Adipocyte (in vitro differentiated cells): ENCODE measurements around the gene SLAMF9.

Experiments used
- DNase-seq: peaks from one replicate; pipeline ENCODE4 v3.0.0-alpha.2; 2015; ENCODE audit warnings: low read depth
- H3K27me3 ChIP-seq: replicated peaks from 2 replicates; pipeline ENCODE4 v1.7.0; 2013; ENCODE audit warnings: mild to moderate bottlenecking, low read length, moderate library complexity; ENCODE audit not compliant: control insufficient read depth, insufficient read depth
- H3K36me3 ChIP-seq: 2 replicates; pipeline ENCODE4 v1.7.0; 2013; ENCODE audit warnings: low read length, mild to moderate bottlenecking, moderate library complexity; ENCODE audit not compliant: control insufficient read depth, insufficient read depth, severe bottlenecking
- H3K4me1 ChIP-seq: 2 replicates; pipeline ENCODE4 v1.7.0; 2013; ENCODE audit warnings: mild to moderate bottlenecking, low read length, moderate library complexity; ENCODE audit not compliant: control insufficient read depth, insufficient read depth
- H3K4me3 ChIP-seq: 2 replicates; pipeline ENCODE4 v1.7.0; 2013; ENCODE audit warnings: mild to moderate bottlenecking, low read length, moderate library complexity
- H3K9ac ChIP-seq: 2 replicates; pipeline ENCODE4 v1.7.0; 2013; ENCODE audit warnings: mild to moderate bottlenecking, low read length, moderate library complexity
- H3K9me3 ChIP-seq: 2 replicates; pipeline ENCODE4 v1.7.0; 2013; ENCODE audit warnings: mild to moderate bottlenecking, low read length, moderate library complexity; ENCODE audit not compliant: control insufficient read depth

SLAMF9 gene

GRCh38 chr1:159953536-159954515, at the start of gene SLAMF9:
SLAMF9 (minus strand) TSS chr1:159954237; CDS start chr1:159954137, 100 bp downstream.
- no peaks in the 10 kb centered on the region for H3K36me3 ChIP-seq
- no peak within 1 kb of the TSS for H3K4me3 ChIP-seq

GRCh38 chr1:160001440-160001839, 47.4 kb upstream of the SLAMF9 start:
- Histone ChIP-seq H3K27me3 (no peaks in the 10 kb centered on the region), H3K9me3 (no peaks in the 10 kb centered on the region), H3K36me3 (no peaks in the 10 kb centered on the region), H3K4me3 (no peak overlapping the region), H3K9ac (no peak overlapping the region), H3K4me1 (peaks cover 12% of the 10 kb centered on the region)
- no peak for DNase-seq

More at GRCh38 chr1:159953536-159954515, at the start of gene SLAMF9:
- Histone ChIP-seq H3K27me3 (no peaks in the 10 kb centered on the region), H3K9me3 (no peaks in the 10 kb centered on the region), H3K4me1 (peaks cover 10% of the 10 kb centered on the region), H3K9ac (no peak within 1 kb of the TSS)
- peak; percentile 25 for DNase-seq

GRCh38 chr1:159999204-159999603, 45.2 kb upstream of the SLAMF9 start:
- Histone ChIP-seq H3K4me3 (no peak overlapping the region), H3K4me1 (peaks cover 17% of the 10 kb centered on the region), H3K9me3 (no peaks in the 10 kb centered on the region), H3K36me3 (no peaks in the 10 kb centered on the region), H3K9ac (no peak overlapping the region), H3K27me3 (no peaks in the 10 kb centered on the region)
- no peak for DNase-seq

- no peak overlapping the region for H3K4me3 ChIP-seq
- H3K9ac ChIP-seq: no peak overlapping the region
- no peaks in the 10 kb centered on the region for H3K9me3 ChIP-seq
- no peaks in the 10 kb centered on the region for H3K27me3 ChIP-seq
- H3K36me3 ChIP-seq: no peaks in the 10 kb centered on the region
- DNase-seq: peak; percentile 88
- H3K4me1 ChIP-seq: peaks cover 23% of the 10 kb centered on the region
Measured at GRCh38 chr1:159996653-159997052, 42.6 kb upstream of the SLAMF9 start.

- Histone ChIP-seq H3K36me3 (no peaks in the 10 kb centered on the region), H3K9me3 (no peaks in the 10 kb centered on the region), H3K27me3 (no peaks in the 10 kb centered on the region), H3K4me3 (no peak overlapping the region), H3K4me1 (peaks cover 30% of the 10 kb centered on the region), H3K9ac (no peak overlapping the region)
- no peak for DNase-seq
Measured at GRCh38 chr1:159994896-159995295, 40.9 kb upstream of the SLAMF9 start.

GRCh38 chr1:159993911-159994310, 39.9 kb upstream of the SLAMF9 start:
- Histone ChIP-seq H3K4me3 (no peak overlapping the region), H3K4me1 (peaks cover 25% of the 10 kb centered on the region), H3K36me3 (no peaks in the 10 kb centered on the region), H3K9me3 (no peaks in the 10 kb centered on the region), H3K9ac (no peak overlapping the region), H3K27me3 (no peaks in the 10 kb centered on the region)
- no peak for DNase-seq

GRCh38 chr1:159992161-159992560, 38.1 kb upstream of the SLAMF9 start:
- Histone ChIP-seq H3K9me3 (no peaks in the 10 kb centered on the region), H3K4me3 (no peak overlapping the region), H3K36me3 (no peaks in the 10 kb centered on the region), H3K27me3 (no peaks in the 10 kb centered on the region), H3K9ac (no peak overlapping the region), H3K4me1 (peaks cover 24% of the 10 kb centered on the region)
- DNase-seq: peak; percentile 5

- Histone ChIP-seq H3K27me3 (no peaks in the 10 kb centered on the region), H3K4me1 (peaks cover 18% of the 10 kb centered on the region), H3K36me3 (no peaks in the 10 kb centered on the region), H3K9me3 (peaks cover 2% of the 10 kb centered on the region), H3K9ac (no peak overlapping the region), H3K4me3 (no peak overlapping the region)
- peak; percentile 41 for DNase-seq
Measured at GRCh38 chr1:159991513-159991912, 37.5 kb upstream of the SLAMF9 start.

- Histone ChIP-seq H3K4me1 (peaks cover 12% of the 10 kb centered on the region), H3K9ac (no peak overlapping the region), H3K27me3 (no peaks in the 10 kb centered on the region), H3K4me3 (no peak overlapping the region), H3K36me3 (no peaks in the 10 kb centered on the region), H3K9me3 (peaks cover 4% of the 10 kb centered on the region)
- no peak for DNase-seq
Measured at GRCh38 chr1:159990005-159990404, 36.0 kb upstream of the SLAMF9 start.

- Histone ChIP-seq H3K4me3 (no peak overlapping the region), H3K36me3 (no peaks in the 10 kb centered on the region), H3K27me3 (no peaks in the 10 kb centered on the region), H3K9me3 (peaks cover 4% of the 10 kb centered on the region), H3K4me1 (peaks cover 12% of the 10 kb centered on the region), H3K9ac (no peak overlapping the region)
- no peak for DNase-seq
Measured at GRCh38 chr1:159989581-159989980, 35.5 kb upstream of the SLAMF9 start.

GRCh38 chr1:159988006-159988405, 34.0 kb upstream of the SLAMF9 start:
- H3K9me3 ChIP-seq: peaks cover 4% of the 10 kb centered on the region
- no peaks in the 10 kb centered on the region for H3K36me3 ChIP-seq
- H3K4me1 ChIP-seq: peaks cover 12% of the 10 kb centered on the region
- no peaks in the 10 kb centered on the region for H3K27me3 ChIP-seq
- no peak for DNase-seq
- no peak overlapping the region for H3K9ac ChIP-seq
- no peak overlapping the region for H3K4me3 ChIP-seq
